Spleen (tissue), 7 donors: ENCODE results near the gene SSBP3.

ENCODE experiments used
- POLR2A ChIP-seq, 3 donors: fragments of 450-650 bp; IDR thresholded peaks; one replicate each; pipeline ENCODE4 v1.5.1; 2017; ENCODE audit warnings: antibody characterized with exemption in 3 of 3, mild to moderate bottlenecking in 1 of 3
- POLR2AphosphoS5 ChIP-seq, 3 donors: sonication (generic); formaldehyde crosslinking; IDR thresholded peaks; one replicate each; pipeline ENCODE4 v1.5.1; 2017; ENCODE audit warnings: antibody characterized with exemption in 3 of 3
- TF ChIP-seq, protein P1 (sequence below), 11 experiments: fragments of 200-600 bp in 7 of 11; fragments of 450-650 bp in 4 of 11; sonication (generic) in 4 of 11; IDR thresholded peaks in 8 of 11; conservative IDR thresholded peaks in 3 of 11; 1 replicate in 7 of 11; 2 replicates in 4 of 11; pipeline versions ENCODE4 v1.4.0 to v1.8.0; 2016 to 2021; ENCODE audit warnings: antibody characterized with exemption in 11 of 11, inconsistent platforms in 4 of 11, mild to moderate bottlenecking in 1 of 11
- donor health status: DM: no; HTN: no; CAD: no; lungs with moderate emphysema.
- donor health status: DM: no; HTN: no; CAD: no.
- donor health status: DM: no; HTN: no; CAD: no.

DNA sequence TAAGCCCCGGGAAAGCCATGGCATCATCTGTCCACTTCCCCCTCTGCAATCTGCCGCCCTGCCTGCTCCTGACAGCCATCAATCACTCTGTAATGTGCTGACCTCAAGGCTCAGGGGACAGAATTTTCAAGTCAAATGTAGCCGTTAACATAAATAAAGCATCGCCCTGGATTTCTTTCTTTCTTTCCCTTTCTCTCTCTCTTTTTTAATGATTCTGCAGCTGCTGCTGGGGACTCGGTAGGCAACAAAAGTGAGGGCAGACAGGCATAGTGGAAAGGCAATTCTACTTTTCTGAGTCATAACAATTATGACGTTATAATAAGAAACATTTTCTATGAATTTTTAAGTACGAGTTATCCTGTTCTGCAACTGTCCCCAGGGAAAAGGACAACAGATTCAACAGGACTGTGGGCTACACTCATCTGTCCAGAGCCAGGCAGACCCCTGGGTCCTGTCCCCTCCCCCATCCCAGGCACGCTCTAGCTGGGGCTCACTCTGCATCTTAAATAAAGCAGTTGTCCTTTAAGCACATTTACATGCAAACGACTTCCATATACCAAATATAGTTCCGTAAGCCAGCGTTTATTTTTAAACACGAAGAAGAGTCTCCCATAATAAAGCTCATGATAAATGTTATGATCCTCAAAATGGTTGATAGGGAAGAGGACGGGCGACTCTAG is 78.7 kb downstream of the SSBP3 start:
- TF ChIP-seq POLR2A (IDR thresholded peaks at IDR 0.05) (no peak), POLR2AphosphoS5 (IDR thresholded peaks at IDR 0.05) (no peak)
- TF ChIP-seq, protein P1, sequence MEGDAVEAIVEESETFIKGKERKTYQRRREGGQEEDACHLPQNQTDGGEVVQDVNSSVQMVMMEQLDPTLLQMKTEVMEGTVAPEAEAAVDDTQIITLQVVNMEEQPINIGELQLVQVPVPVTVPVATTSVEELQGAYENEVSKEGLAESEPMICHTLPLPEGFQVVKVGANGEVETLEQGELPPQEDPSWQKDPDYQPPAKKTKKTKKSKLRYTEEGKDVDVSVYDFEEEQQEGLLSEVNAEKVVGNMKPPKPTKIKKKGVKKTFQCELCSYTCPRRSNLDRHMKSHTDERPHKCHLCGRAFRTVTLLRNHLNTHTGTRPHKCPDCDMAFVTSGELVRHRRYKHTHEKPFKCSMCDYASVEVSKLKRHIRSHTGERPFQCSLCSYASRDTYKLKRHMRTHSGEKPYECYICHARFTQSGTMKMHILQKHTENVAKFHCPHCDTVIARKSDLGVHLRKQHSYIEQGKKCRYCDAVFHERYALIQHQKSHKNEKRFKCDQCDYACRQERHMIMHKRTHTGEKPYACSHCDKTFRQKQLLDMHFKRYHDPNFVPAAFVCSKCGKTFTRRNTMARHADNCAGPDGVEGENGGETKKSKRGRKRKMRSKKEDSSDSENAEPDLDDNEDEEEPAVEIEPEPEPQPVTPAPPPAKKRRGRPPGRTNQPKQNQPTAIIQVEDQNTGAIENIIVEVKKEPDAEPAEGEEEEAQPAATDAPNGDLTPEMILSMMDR (IDR thresholded peaks at IDR 0.05 in 8 of 11, conservative IDR thresholded peaks at IDR 0.05 in 3 of 11): no peak
